Measurements from ENCODE around the gene NFKBIE. TPM values are rescaled to one million over a fixed set of nuclear protein-coding genes. Genes with fewer than 3 reads are reported as not detected.

NFKBIE gene
- total RNA-seq, 1 experiment from 2014 or later: 32.7 TPM

- Mint-ChIP-seq H3K27ac (ENCODE audit: unreplicated experiment) (no peak overlapping the region), H3K9me3 (ENCODE audit: low read depth, unreplicated experiment) (no peaks in the 10 kb centered on the region), H3K4me3 (ENCODE audit: low read depth, unreplicated experiment) (no peak overlapping the region), H3K27me3 (ENCODE audit: unreplicated experiment) (peaks cover 19% of the 10 kb centered on the region), H3K36me3 (ENCODE audit: insufficient read depth, unreplicated experiment) (peaks cover 32% of the 10 kb centered on the region), H3K4me1 (ENCODE audit: low read depth, unreplicated experiment) (peaks cover 10% of the 10 kb centered on the region)
- intact Hi-C loops (cut with micrococcal nuclease; ENCODE audit: unreplicated experiment): no loop called here
- BruUV-seq (replicated peaks): no TSS peak
- DNase-seq: no peak
- CTCF ChIA-PET: no interaction called here
- TF ChIP-seq CTCF (IDR thresholded peaks at IDR 0.05; ENCODE audit: unreplicated experiment): no peak
Measured at GRCh38 chr6:44311304-44311703, 46.0 kb upstream of the NFKBIE start.

- DNase-seq: no peak
- no TSS peak for BruUV-seq (replicated peaks)
- Mint-ChIP-seq H3K27ac (ENCODE audit: unreplicated experiment) (no peak overlapping the region), H3K4me1 (ENCODE audit: low read depth, unreplicated experiment) (peaks cover 10% of the 10 kb centered on the region), H3K27me3 (ENCODE audit: unreplicated experiment) (peaks cover 8% of the 10 kb centered on the region), H3K9me3 (ENCODE audit: low read depth, unreplicated experiment) (no peaks in the 10 kb centered on the region), H3K4me3 (ENCODE audit: low read depth, unreplicated experiment) (no peak overlapping the region), H3K36me3 (ENCODE audit: insufficient read depth, unreplicated experiment) (peaks cover 36% of the 10 kb centered on the region)
- no peak for TF ChIP-seq CTCF (IDR thresholded peaks at IDR 0.05; ENCODE audit: unreplicated experiment)
- intact Hi-C loops (cut with micrococcal nuclease; ENCODE audit: unreplicated experiment): no loop called here
- CTCF ChIA-PET: no interaction called here
Measured at GRCh38 chr6:44310241-44310640, 44.9 kb upstream of the NFKBIE start.

GRCh38 chr6:44309631-44310030 is 44.3 kb upstream of the NFKBIE start:
- Mint-ChIP-seq H3K36me3 (ENCODE audit: insufficient read depth, unreplicated experiment) (peaks cover 36% of the 10 kb centered on the region), H3K27me3 (ENCODE audit: unreplicated experiment) (peaks cover 2% of the 10 kb centered on the region), H3K27ac (ENCODE audit: unreplicated experiment) (no peak overlapping the region), H3K4me1 (ENCODE audit: low read depth, unreplicated experiment) (peaks cover 10% of the 10 kb centered on the region), H3K9me3 (ENCODE audit: low read depth, unreplicated experiment) (no peaks in the 10 kb centered on the region), H3K4me3 (ENCODE audit: low read depth, unreplicated experiment) (no peak overlapping the region)
- no TSS peak for BruUV-seq (replicated peaks)
- no peak for DNase-seq
- intact Hi-C loops (cut with micrococcal nuclease; ENCODE audit: unreplicated experiment): no loop called here
- TF ChIP-seq CTCF (IDR thresholded peaks at IDR 0.05; ENCODE audit: unreplicated experiment): no peak
- CTCF ChIA-PET: no interaction called here

- CTCF ChIA-PET: no interaction called here
- peaks cover 36% of the 10 kb centered on the region for H3K36me3 Mint-ChIP-seq (ENCODE audit: insufficient read depth, unreplicated experiment)
- H3K27ac Mint-ChIP-seq (ENCODE audit: unreplicated experiment): no peak overlapping the region
- no peak for DNase-seq
- H3K4me1 Mint-ChIP-seq (ENCODE audit: low read depth, unreplicated experiment): peaks cover 10% of the 10 kb centered on the region
- H3K9me3 Mint-ChIP-seq (ENCODE audit: low read depth, unreplicated experiment): no peaks in the 10 kb centered on the region
- no peaks in the 10 kb centered on the region for H3K27me3 Mint-ChIP-seq (ENCODE audit: unreplicated experiment)
- H3K4me3 Mint-ChIP-seq (ENCODE audit: low read depth, unreplicated experiment): no peak overlapping the region
- TF ChIP-seq CTCF (IDR thresholded peaks at IDR 0.05; ENCODE audit: unreplicated experiment): no peak
- intact Hi-C loops (cut with micrococcal nuclease; ENCODE audit: unreplicated experiment): no loop called here
- BruUV-seq (replicated peaks): no TSS peak
Measured at GRCh38 chr6:44309092-44309491, 43.7 kb upstream of the NFKBIE start.
